SU-DHL-6 (cell line): ENCODE results near the gene FOXA2.
"Not testable (repeated sequence)": the region's sequence is repeated elsewhere in the genome, so short reads cannot be mapped to it uniquely, and the experiment has no call there.

Experiments
- H2AFZ ChIP-seq: fragments of 200-600 bp; sonication (generic); 2 replicates; pipeline ENCODE4 v1.6.1; 2014; ENCODE audit warnings: low read depth, mild to moderate bottlenecking, moderate library complexity, mixed read lengths, antibody characterized with exemption, low read length; ENCODE audit not compliant: severe bottlenecking
- H3F3A ChIP-seq: fragments of 200-600 bp; shearing (Covaris generic); 2 replicates; pipeline ENCODE4 v1.6.0; 2016; ENCODE audit warnings: antibody characterized with exemption, mild to moderate bottlenecking; ENCODE audit not compliant: insufficient read depth
- H3K27ac ChIP-seq: fragments of 200-600 bp; sonication (generic); 2 replicates; pipeline ENCODE4 v1.5.1; 2016; ENCODE audit warnings: low read depth, mild to moderate bottlenecking, low read length, moderate library complexity, mixed read lengths
- H3K27me3 ChIP-seq: fragments of 200-600 bp; sonication (generic), shearing (Covaris generic); 2 replicates; pipeline ENCODE4 v1.6.0; 2014; ENCODE audit warnings: mild to moderate bottlenecking, low read length
- H3K36me3 ChIP-seq: fragments of 200-600 bp; sonication (generic); 2 replicates; pipeline ENCODE4 v1.6.1; 2014; ENCODE audit warnings: mild to moderate bottlenecking, low read length, mixed read lengths
- H3K4me2 ChIP-seq: fragments of 300-600, 200-600 bp; shearing (Covaris generic), sonication (generic); 2 replicates; pipeline ENCODE4 v1.6.0; 2014; ENCODE audit warnings: low read length, low read depth, mild to moderate bottlenecking; ENCODE audit not compliant: poor library complexity, severe bottlenecking
- H3K4me3 ChIP-seq: fragments of 200-600 bp; sonication (generic); 2 replicates; pipeline ENCODE4 v1.5.1; 2014; ENCODE audit warnings: antibody characterized with exemption, low read length, mild to moderate bottlenecking, mixed read lengths; ENCODE audit not compliant: insufficient read depth, poor library complexity, severe bottlenecking
- H3K79me2 ChIP-seq: fragments of 200-600 bp; sonication (generic); 2 replicates; pipeline ENCODE4 v1.6.1; 2014; ENCODE audit warnings: mild to moderate bottlenecking, low read length, moderate library complexity; ENCODE audit not compliant: insufficient read depth
- H3K9ac ChIP-seq: fragments of 200-600 bp; sonication (generic); 2 replicates; pipeline ENCODE4 v1.7.0; 2014; ENCODE audit warnings: mild to moderate bottlenecking, low read length
- H3K9me2 ChIP-seq: fragments of 200-600 bp; sonication (generic); replicated peaks from 2 replicates; pipeline ENCODE4 v1.6.1; 2014; ENCODE audit warnings: low read length; ENCODE audit not compliant: insufficient read depth
- H3K9me3 ChIP-seq: fragments of 200-600 bp; sonication (generic); 2 replicates; pipeline ENCODE4 v1.6.1; 2014; ENCODE audit warnings: low read length, mixed read lengths; ENCODE audit not compliant: insufficient read depth
- H4K20me1 ChIP-seq: fragments of 200-600 bp; sonication (generic); 2 replicates; pipeline ENCODE4 v1.6.1; 2014; ENCODE audit warnings: low read depth, mild to moderate bottlenecking, antibody characterized with exemption, low read length, moderate library complexity, mixed read lengths
- EZH2phosphoT487 ChIP-seq: fragments of 200-600 bp; sonication (generic), shearing (Covaris generic); conservative IDR thresholded peaks from 2 replicates; pipeline ENCODE4 v1.6.1; 2018; ENCODE audit warnings: mild to moderate bottlenecking, antibody characterized with exemption, low read length, moderate library complexity, mixed read lengths
- TF ChIP-seq, protein P1 (sequence below): fragments of 200-600 bp; sonication (generic); IDR thresholded peaks from one replicate; pipeline ENCODE4 v1.5.1; 2017; ENCODE audit warnings: antibody characterized with exemption, mild to moderate bottlenecking, low read length, moderate library complexity; ENCODE audit not compliant: insufficient read depth, poor library complexity, severe bottlenecking

FOXA2 gene

DNA sequence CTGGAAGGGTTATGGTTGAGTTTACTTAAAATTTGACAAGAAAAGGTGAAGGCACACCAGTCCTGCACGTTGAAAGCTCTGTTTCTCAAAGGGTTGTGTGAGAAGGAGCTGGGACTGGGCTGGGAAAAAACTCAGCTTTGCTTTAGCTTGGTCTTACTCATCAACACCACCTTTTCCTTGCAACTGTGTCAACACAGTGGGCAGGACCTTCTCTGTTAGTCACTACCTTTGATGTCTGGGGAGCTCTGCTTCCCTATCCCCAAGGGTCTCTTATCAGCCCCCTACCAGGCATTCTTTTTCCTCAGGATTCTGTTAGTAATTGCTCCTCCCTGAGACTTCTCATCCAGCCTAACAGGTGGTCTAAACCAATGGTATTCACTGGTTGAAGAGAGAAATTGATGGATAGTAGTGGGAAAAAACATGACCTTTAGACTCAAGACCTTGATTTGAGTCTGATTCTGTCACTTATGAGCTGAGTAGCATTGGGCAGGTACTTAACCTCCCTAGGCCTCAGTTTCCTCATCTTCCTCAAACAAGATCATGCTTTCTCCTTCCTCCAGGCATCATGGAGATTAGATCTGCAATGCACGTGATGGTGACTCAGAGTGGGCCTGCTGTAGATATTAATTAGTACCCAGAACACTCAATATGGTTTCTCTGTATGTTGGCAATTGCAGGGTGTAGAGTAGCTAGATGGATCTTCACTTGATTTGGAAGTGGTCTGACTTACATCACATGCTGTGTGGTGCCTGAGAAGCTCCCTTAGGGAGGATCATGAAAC lies 17.2 kb upstream of the FOXA2 start:
- H3K9me3 ChIP-seq: no peaks in the 10 kb centered on the region
- no peak overlapping the region for H3K4me2 ChIP-seq
- TF ChIP-seq, protein P1, sequence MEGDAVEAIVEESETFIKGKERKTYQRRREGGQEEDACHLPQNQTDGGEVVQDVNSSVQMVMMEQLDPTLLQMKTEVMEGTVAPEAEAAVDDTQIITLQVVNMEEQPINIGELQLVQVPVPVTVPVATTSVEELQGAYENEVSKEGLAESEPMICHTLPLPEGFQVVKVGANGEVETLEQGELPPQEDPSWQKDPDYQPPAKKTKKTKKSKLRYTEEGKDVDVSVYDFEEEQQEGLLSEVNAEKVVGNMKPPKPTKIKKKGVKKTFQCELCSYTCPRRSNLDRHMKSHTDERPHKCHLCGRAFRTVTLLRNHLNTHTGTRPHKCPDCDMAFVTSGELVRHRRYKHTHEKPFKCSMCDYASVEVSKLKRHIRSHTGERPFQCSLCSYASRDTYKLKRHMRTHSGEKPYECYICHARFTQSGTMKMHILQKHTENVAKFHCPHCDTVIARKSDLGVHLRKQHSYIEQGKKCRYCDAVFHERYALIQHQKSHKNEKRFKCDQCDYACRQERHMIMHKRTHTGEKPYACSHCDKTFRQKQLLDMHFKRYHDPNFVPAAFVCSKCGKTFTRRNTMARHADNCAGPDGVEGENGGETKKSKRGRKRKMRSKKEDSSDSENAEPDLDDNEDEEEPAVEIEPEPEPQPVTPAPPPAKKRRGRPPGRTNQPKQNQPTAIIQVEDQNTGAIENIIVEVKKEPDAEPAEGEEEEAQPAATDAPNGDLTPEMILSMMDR: no peak
- TF ChIP-seq EZH2phosphoT487: no peak
- no peaks in the 10 kb centered on the region for H4K20me1 ChIP-seq
- no peaks in the 10 kb centered on the region for H3F3A ChIP-seq
- no peaks in the 10 kb centered on the region for H3K79me2 ChIP-seq
- no peak overlapping the region for H3K4me3 ChIP-seq
- no peaks in the 10 kb centered on the region for H3K36me3 ChIP-seq
- no peak overlapping the region for H3K27ac ChIP-seq
- H3K9ac ChIP-seq: no peak overlapping the region
- H3K9me2 ChIP-seq: no peaks in the 10 kb centered on the region
- H2AFZ ChIP-seq: no peak overlapping the region
- no peaks in the 10 kb centered on the region for H3K27me3 ChIP-seq

DNA sequence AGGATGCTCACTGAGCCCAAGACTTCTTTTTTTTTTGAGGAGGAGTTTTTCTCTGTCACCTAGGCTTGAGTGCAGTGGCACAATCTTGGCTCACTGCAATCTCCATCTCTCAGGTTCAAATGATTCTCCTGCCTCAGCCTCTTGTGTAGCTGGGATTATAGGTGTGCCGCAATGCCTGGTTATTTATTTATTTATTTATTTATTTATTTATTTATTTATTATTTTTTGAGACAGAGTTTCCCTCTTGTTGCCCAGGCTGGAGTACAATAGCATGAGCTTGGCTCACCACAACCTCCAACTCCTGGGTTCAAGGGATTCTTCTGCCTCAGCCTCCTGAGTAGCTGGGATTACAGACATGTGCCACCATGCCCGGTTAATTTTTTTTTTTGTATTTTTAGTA lies 14.9 kb upstream of the FOXA2 start:
- not testable (repeated sequence) for H3K27ac ChIP-seq, H4K20me1 ChIP-seq, H2AFZ ChIP-seq, H3K9ac ChIP-seq, H3K79me2 ChIP-seq, H3K4me2 ChIP-seq, H3K36me3 ChIP-seq, H3K9me2 ChIP-seq, H3K9me3 ChIP-seq, H3F3A ChIP-seq, H3K27me3 ChIP-seq, H3K4me3 ChIP-seq

DNA sequence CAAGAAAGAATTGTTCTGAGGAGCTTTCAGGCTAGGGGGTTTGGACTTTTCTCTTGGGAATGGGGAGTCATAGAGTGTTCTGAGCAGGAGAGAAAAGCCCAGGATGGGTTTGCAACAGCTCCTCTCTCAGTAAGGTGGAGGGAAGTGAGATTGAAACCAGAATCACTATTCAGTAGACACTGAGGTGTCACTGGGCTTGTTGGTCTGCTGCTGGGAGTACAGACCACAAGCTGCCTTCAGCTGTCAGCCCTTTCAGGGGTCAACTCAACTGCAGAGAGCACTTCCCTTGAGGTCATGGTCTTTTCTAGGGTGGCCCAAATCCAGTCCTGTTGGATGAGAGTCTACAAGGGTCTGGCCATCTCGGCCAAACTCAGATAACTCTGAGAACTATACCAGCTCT lies 12.9 kb upstream of the FOXA2 start:
- H3K9ac ChIP-seq: no peak overlapping the region
- H3K27me3 ChIP-seq: no peaks in the 10 kb centered on the region
- TF ChIP-seq, protein P1: no peak
- no peak for TF ChIP-seq EZH2phosphoT487
- H2AFZ ChIP-seq: no peak overlapping the region
- H3K79me2 ChIP-seq: no peaks in the 10 kb centered on the region
- no peaks in the 10 kb centered on the region for H3K9me3 ChIP-seq
- no peak overlapping the region for H3K4me2 ChIP-seq
- H3K4me3 ChIP-seq: no peak overlapping the region
- H3K27ac ChIP-seq: no peak overlapping the region
- H3F3A ChIP-seq: no peaks in the 10 kb centered on the region
- H4K20me1 ChIP-seq: no peaks in the 10 kb centered on the region
- H3K36me3 ChIP-seq: no peaks in the 10 kb centered on the region
- H3K9me2 ChIP-seq: no peaks in the 10 kb centered on the region

DNA sequence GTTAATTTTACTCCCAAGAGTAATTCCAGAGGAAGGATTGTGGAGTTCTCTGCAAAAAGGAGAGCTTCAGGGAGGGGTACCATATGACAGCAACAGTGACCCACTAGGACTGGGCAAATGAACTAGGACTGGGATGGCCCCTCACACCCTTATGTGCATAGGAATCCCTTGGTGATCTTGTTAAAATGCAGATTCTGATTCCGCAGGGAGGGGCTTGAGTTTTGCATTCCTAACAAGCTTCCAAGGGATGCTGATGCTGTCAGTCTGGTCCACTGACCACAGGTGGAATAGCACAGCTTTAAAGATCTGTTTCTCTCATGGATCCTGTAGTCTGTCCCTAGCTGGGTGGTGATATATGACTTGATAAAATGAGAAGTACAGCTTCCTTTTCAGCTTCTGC lies 6.3 kb upstream of the FOXA2 start:
- no peaks in the 10 kb centered on the region for H3K27me3 ChIP-seq
- no peak overlapping the region for H3K27ac ChIP-seq
- H3K4me2 ChIP-seq: no peak overlapping the region
- no peak overlapping the region for H3K9ac ChIP-seq
- H3K9me2 ChIP-seq: no peaks in the 10 kb centered on the region
- H3K36me3 ChIP-seq: no peaks in the 10 kb centered on the region
- no peaks in the 10 kb centered on the region for H3K9me3 ChIP-seq
- TF ChIP-seq, protein P1: no peak
- TF ChIP-seq EZH2phosphoT487: no peak
- no peaks in the 10 kb centered on the region for H3F3A ChIP-seq
- no peak overlapping the region for H3K4me3 ChIP-seq
- no peak overlapping the region for H2AFZ ChIP-seq
- no peaks in the 10 kb centered on the region for H3K79me2 ChIP-seq
- H4K20me1 ChIP-seq: no peaks in the 10 kb centered on the region
